B cell (primary cell): ENCODE data around the gene ANGPTL2. TPM values are rescaled to one million over a fixed set of nuclear protein-coding genes. Genes with fewer than 3 reads are reported as not detected.

Source experiments
- ATAC-seq: fragments of 200-7000 bp; cut with Tn5 transposase; one replicate; pipeline ENCODE4 v1.10.0; 2021; ENCODE audit warnings: low read depth, mild to moderate bottlenecking, moderate number of reproducible peaks, moderate library complexity
- CTCF ChIA-PET: fragments of 350-600 bp; sonication (Branson Sonifier 250); formaldehyde crosslinking; loops from one replicate; lab custom pipeline; 2021; ENCODE audit warnings: antibody characterized with exemption, inconsistent platforms; lab: Charles Lee
- POLR2A ChIA-PET: fragments of 350-600 bp; sonication (Branson Sonifier 250); formaldehyde crosslinking; loops from one replicate; lab custom pipeline; 2021; ENCODE audit warnings: antibody characterized with exemption; lab: Charles Lee
- DNase-seq: peaks from one replicate; pipeline ENCODE4 v3.0.0; 2013
- H2AFZ ChIP-seq: 2 replicates; pipeline ENCODE4 v1.6.1; 2012; ENCODE audit warnings: mild to moderate bottlenecking, low read depth, low read length; ENCODE audit not compliant: insufficient read depth, poor library complexity, severe bottlenecking
- H3K27ac ChIP-seq, 2 donors: 1 replicate in 1 of 2; 2 replicates in 1 of 2; pipeline ENCODE4 v1.5.1; 2012 to 2013; ENCODE audit warnings: low read length in 2 of 2, mild to moderate bottlenecking in 2 of 2, moderate library complexity in 1 of 2
- H3K27me3 ChIP-seq, 4 experiments: fragments of 200-600 bp in 1 of 4; sonication (generic) in 1 of 4; replicated peaks in 1 of 4; 1 replicate in 2 of 4; 2 replicates in 2 of 4; pipeline versions ENCODE4 v1.6.1 to v1.7.0; 2013 to 2016; ENCODE audit warnings: low read length in 3 of 4, mild to moderate bottlenecking in 2 of 4, mixed read lengths in 1 of 4, moderate library complexity in 1 of 4; ENCODE audit not compliant: insufficient read depth in 4 of 4, control insufficient read depth in 3 of 4; ENCODE audit errors: control extremely low read depth in 1 of 4
- H3K36me3 ChIP-seq, 2 experiments: replicated peaks in 1 of 2; 1 replicate in 1 of 2; 2 replicates in 1 of 2; pipeline versions ENCODE4 v1.6.1 to v1.7.1; 2013; ENCODE audit warnings: low read length in 1 of 2; ENCODE audit not compliant: insufficient read depth in 2 of 2, control insufficient read depth in 1 of 2; ENCODE audit errors: control extremely low read depth in 1 of 2, extremely low read depth in 1 of 2
- H3K4me1 ChIP-seq, 2 donors: fragments of 200-600 bp in 1 of 2; sonication (generic) in 1 of 2; 1 replicate in 1 of 2; 2 replicates in 1 of 2; pipeline versions ENCODE4 v1.5.1 to v1.6.1; 2013 to 2017; ENCODE audit warnings: low read length in 2 of 2; ENCODE audit not compliant: control insufficient read depth in 2 of 2, insufficient read depth in 2 of 2
- H3K4me2 ChIP-seq: replicated peaks from 2 replicates; pipeline ENCODE3; 2012; ENCODE audit warnings: mild to moderate bottlenecking, low read depth, low read length; ENCODE audit not compliant: poor library complexity, severe bottlenecking
- H3K4me3 ChIP-seq, 5 experiments: fragments of 200-600 bp in 1 of 5; sonication (generic) in 1 of 5; 1 replicate in 3 of 5; 2 replicates in 2 of 5; pipeline versions ENCODE4 v1.5.1 to v1.7.0; 2011 to 2016; ENCODE audit warnings: low read length in 4 of 5, mild to moderate bottlenecking in 4 of 5, low read depth in 2 of 5, control low read depth in 1 of 5, moderate library complexity in 1 of 5; ENCODE audit not compliant: insufficient read depth in 1 of 5; ENCODE audit errors: control extremely low read depth in 1 of 5, extremely low read depth in 1 of 5
- H3K79me2 ChIP-seq: fragments of 200-600 bp; sonication (generic); one replicate; pipeline ENCODE4 v1.6.0; 2016; ENCODE audit warnings: low read length; ENCODE audit not compliant: control insufficient read depth, insufficient read depth
- H3K9ac ChIP-seq: fragments of 200-600 bp; sonication (generic); 2 replicates; pipeline ENCODE4 v1.6.1; 2017; ENCODE audit warnings: mild to moderate bottlenecking, low read length, moderate library complexity
- H3K9me3 ChIP-seq, 3 donors: one replicate each; pipeline versions ENCODE4 v1.6.1 to v1.7.1; 2013; ENCODE audit warnings: low read length in 2 of 3; ENCODE audit not compliant: control insufficient read depth in 2 of 3, insufficient read depth in 1 of 3; ENCODE audit errors: control extremely low read depth in 1 of 3
- H4K20me1 ChIP-seq: 2 replicates; pipeline ENCODE4 v1.6.0; 2012; ENCODE audit warnings: mild to moderate bottlenecking, low read length; ENCODE audit not compliant: insufficient read depth, control insufficient read depth, poor library complexity, severe bottlenecking
- H3K27ac Mint-ChIP-seq: one replicate; pipeline ENCODE4 v1.8.0; 2021; ENCODE audit warnings: mixed read lengths
- H3K27me3 Mint-ChIP-seq: one replicate; pipeline ENCODE4 v1.8.0; 2021; ENCODE audit warnings: mixed read lengths
- H3K4me1 Mint-ChIP-seq: one replicate; pipeline ENCODE4 v1.8.0; 2021; ENCODE audit warnings: mixed read lengths
- H3K4me3 Mint-ChIP-seq: one replicate; pipeline ENCODE4 v1.8.0; 2021; ENCODE audit warnings: mixed read lengths
- H3K9me3 Mint-ChIP-seq: one replicate; pipeline ENCODE4 v1.8.0; 2022; ENCODE audit warnings: mixed read lengths; ENCODE audit not compliant: insufficient read depth
- EZH2 ChIP-seq: IDR thresholded peaks from 2 replicates; pipeline ENCODE4 v1.6.1; 2012; ENCODE audit warnings: borderline replicate concordance, low read depth, mild to moderate bottlenecking, moderate library complexity, low read length; ENCODE audit not compliant: insufficient read depth, poor library complexity, severe bottlenecking
- WGBS: methylation state at CpG from one replicate; pipeline ENCODE4 v1.1.5; 2013; ENCODE audit warnings: missing lambda C conversion rate; ENCODE audit not compliant: insufficient coverage; 5-methylcytosine and 5-hydroxymethylcytosine counted together
- intact Hi-C: fragments of 100-400 bp; cut with micrococcal nuclease; formaldehyde crosslinking; loops from one replicate; pipeline ENCODE4 v1.10.0; 2022
- polyA plus RNA-seq: library from polyadenylated mRNA; depleted of rRNA; stranded (reverse); fragments of >200 nt; gene quantifications from 2 replicates; pipeline ENCODE4 v1.2.3, GENCODE V29; 2012
- total RNA-seq, 2 donors: library from RNA; stranded (reverse); fragments of 120-200 nt in 1 of 2; gene quantifications; 1 replicate in 1 of 2; 2 replicates in 1 of 2; pipeline versions ENCODE4 v1.2.3 to v1.2.4, GENCODE V29; 2013 to 2022
- TF ChIP-seq, protein P1 (sequence below): fragments of 200-600 bp; IDR thresholded peaks from one replicate; pipeline ENCODE4 v1.8.0; 2022; ENCODE audit warnings: antibody characterized with exemption, mild to moderate bottlenecking

ANGPTL2 gene
- total and polyA plus RNA-seq, 2 donors (not counting 1 experiment from before 2014, with no cell fraction given) = not detected

DNA sequence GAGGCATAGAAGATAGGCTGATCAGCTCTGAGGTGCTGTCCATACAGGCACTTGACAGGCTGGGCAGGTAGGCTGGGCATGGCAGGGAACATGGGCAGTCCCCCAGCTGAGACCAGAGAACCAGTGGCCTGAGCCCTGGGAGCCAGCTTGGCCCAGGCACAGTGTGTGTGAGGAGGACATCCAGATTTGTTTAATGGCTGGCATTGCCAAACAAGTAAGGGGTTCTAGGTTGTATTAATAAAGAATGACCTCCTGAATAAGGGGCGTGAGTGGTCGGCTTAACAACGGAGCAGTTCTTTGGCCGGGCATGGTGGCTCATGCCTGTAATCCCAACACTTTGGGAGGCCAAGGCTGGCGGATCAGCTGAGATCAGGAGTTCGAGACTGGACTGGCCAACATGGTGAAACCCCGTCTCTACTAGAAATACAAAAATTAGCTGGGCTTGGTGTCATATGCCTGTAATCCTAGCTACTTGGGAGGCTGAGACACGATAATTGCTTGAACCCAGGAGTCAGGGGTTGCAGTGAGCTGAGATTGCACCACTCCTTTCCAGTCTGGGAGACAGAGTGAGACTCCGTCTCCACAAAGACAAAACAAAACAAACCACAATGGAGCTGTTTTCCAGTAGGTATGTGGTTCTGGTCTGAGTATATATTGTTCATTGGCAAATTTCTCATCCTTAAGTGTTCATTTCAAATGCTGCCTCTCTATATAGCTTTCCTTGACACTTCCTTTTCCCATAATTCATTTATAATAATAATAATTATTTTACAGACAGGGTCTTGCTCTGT is 56.2 kb downstream of the ANGPTL2 start:
- Mint-ChIP-seq H3K27ac (no peak overlapping the region), H3K4me3 (no peak overlapping the region), H3K27me3 (no peaks in the 10 kb centered on the region), H3K9me3 (peaks cover 2% of the 10 kb centered on the region), H3K4me1 (no peaks in the 10 kb centered on the region)
- H3K4me3 ChIP-seq = no peak overlapping the region
- no peaks in the 10 kb centered on the region for H3K79me2 ChIP-seq
- H2AFZ ChIP-seq = no peak overlapping the region
- TF ChIP-seq, protein P1, sequence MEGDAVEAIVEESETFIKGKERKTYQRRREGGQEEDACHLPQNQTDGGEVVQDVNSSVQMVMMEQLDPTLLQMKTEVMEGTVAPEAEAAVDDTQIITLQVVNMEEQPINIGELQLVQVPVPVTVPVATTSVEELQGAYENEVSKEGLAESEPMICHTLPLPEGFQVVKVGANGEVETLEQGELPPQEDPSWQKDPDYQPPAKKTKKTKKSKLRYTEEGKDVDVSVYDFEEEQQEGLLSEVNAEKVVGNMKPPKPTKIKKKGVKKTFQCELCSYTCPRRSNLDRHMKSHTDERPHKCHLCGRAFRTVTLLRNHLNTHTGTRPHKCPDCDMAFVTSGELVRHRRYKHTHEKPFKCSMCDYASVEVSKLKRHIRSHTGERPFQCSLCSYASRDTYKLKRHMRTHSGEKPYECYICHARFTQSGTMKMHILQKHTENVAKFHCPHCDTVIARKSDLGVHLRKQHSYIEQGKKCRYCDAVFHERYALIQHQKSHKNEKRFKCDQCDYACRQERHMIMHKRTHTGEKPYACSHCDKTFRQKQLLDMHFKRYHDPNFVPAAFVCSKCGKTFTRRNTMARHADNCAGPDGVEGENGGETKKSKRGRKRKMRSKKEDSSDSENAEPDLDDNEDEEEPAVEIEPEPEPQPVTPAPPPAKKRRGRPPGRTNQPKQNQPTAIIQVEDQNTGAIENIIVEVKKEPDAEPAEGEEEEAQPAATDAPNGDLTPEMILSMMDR = no peak
- no peak for TF ChIP-seq EZH2
- H3K4me1 ChIP-seq = no peaks in the 10 kb centered on the region
- CTCF ChIA-PET = no interaction called here
- POLR2A ChIA-PET = no interaction called here
- H3K36me3 ChIP-seq = peaks cover 0 to 7% of the 10 kb centered on the region in 2 experiments
- DNase-seq (no peak), ATAC-seq (no peak)
- no peaks in the 10 kb centered on the region for H3K27me3 ChIP-seq
- intact Hi-C loops = no loop called here
- H3K9ac ChIP-seq = no peak overlapping the region
- no peak overlapping the region for H3K27ac ChIP-seq
- no peaks in the 10 kb centered on the region for H4K20me1 ChIP-seq
- H3K9me3 ChIP-seq = peaks cover 0 to 2% (median 1%) of the 10 kb centered on the region in 3 donors
- H3K4me2 ChIP-seq = no peak overlapping the region
- over 99% methylated on average over 7 of the region's 9 CpGs for WGBS

DNA sequence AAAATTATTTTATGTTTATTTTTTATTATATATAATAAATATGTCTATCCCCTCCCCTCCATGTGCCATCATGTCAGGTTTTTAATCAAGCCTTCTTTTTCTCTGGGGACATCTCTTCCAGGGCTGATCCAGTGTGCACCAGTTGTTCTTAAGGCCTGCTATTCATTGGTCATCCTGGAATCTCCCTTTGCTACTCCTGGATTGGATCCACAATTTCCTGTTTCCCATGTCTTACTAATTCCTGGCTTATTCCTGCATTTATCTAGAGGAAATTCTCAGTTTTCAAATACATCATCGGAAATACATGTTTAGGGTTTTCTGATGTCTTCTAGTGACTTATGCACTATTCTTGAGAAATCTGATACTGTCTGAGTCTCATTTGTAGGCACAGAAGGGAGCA is 56.8 kb downstream of the ANGPTL2 start:
- Histone ChIP-seq H3K9ac (no peak overlapping the region), H2AFZ (no peak overlapping the region), H3K27ac (no peak overlapping the region), H3K4me3 (no peak overlapping the region), H3K36me3 (peaks cover 0 to 8% of the 10 kb centered on the region in 2 experiments), H4K20me1 (no peaks in the 10 kb centered on the region), H3K9me3 (no peaks in the 10 kb centered on the region), H3K4me1 (no peaks in the 10 kb centered on the region), H3K27me3 (no peaks in the 10 kb centered on the region), H3K79me2 (no peaks in the 10 kb centered on the region), H3K4me2 (no peak overlapping the region)
- H3K9me3 Mint-ChIP-seq = no peaks in the 10 kb centered on the region
- H3K27ac Mint-ChIP-seq = no peak overlapping the region
- no peak for DNase-seq
- intact Hi-C loops = no loop called here
- no peak for ATAC-seq
- ChIA-PET POLR2A (no interaction called here), CTCF (no interaction called here)
- H3K4me1 Mint-ChIP-seq = peaks cover 2% of the 10 kb centered on the region
- TF ChIP-seq EZH2 = no peak
- TF ChIP-seq, protein P1 = no peak
- no peak overlapping the region for H3K4me3 Mint-ChIP-seq
- no CpG with 5 or more reads among the region's 1 CpG for WGBS
- no peaks in the 10 kb centered on the region for H3K27me3 Mint-ChIP-seq
